Measurements from ENCODE around the gene FOXD4L4. TPM values are rescaled to one million over a fixed set of nuclear protein-coding genes. Genes with fewer than 3 reads are reported as not detected.
A peak's percentile ranks its signal among the peaks of the same experiment; 100 is the strongest.
"Not testable (repeated sequence)": the region's sequence is repeated elsewhere in the genome, so short reads cannot be mapped to it uniquely, and the experiment has no call there.

Gene FOXD4L4
- total RNA-seq (2022) (1.5 and 1.8 TPM in 2 replicates), Bru-seq, nascent RNA (percentile 51 among the genes with signal in this experiment), BruChase-seq, experiment 1, labeled RNA remaining after a 6-hour chase (percentile 48 among the genes with signal in this experiment), BruChase-seq, experiment 2, labeled RNA remaining after a 2-hour chase (percentile 38 among the genes with signal in this experiment)
- long read RNA-seq = 0 reads

DNA sequence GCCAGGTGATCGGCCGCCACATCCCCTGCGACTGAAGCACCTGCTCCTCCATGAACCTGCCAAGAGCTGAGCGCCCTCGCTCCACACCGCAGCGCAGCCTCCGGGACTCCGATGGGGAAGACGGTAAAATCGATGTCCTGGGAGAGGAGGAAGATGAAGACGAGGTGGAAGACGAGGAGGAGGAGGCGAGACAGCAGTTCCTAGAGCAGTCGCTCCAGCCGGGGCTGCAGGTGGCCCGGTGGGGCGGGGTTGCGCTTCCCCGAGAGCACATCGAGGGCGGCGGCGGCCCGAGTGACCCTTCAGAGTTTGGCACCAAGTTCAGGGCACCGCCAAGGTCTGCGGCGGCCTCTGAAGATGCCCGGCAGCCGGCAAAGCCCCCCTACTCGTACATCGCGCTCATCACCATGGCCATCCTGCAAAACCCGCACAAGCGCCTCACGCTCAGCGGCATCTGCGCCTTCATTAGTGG is at the start of gene FOXD4L4:
Gene FOXD4L4 (plus strand): TSS at position 51 of the 469 bp plus-strand sequence. CDS start 0 bp downstream, at position 51.
- H3K9me3 Mint-ChIP-seq (ENCODE audit: low read depth, unreplicated experiment); H3K4me1 Mint-ChIP-seq (ENCODE audit: low read depth, unreplicated experiment); DNase-seq; H3K4me3 Mint-ChIP-seq (ENCODE audit: low read depth, unreplicated experiment); H3K36me3 Mint-ChIP-seq (ENCODE audit: insufficient read depth, unreplicated experiment); H3K27ac Mint-ChIP-seq (ENCODE audit: unreplicated experiment); BruUV-seq (replicated peaks); CTCF ChIA-PET; H3K27me3 Mint-ChIP-seq (ENCODE audit: unreplicated experiment); intact Hi-C loops (cut with micrococcal nuclease; ENCODE audit: unreplicated experiment): not testable (repeated sequence)

- CTCF ChIA-PET; H3K27me3 Mint-ChIP-seq (ENCODE audit: unreplicated experiment); H3K36me3 Mint-ChIP-seq (ENCODE audit: insufficient read depth, unreplicated experiment); DNase-seq; H3K27ac Mint-ChIP-seq (ENCODE audit: unreplicated experiment); H3K4me3 Mint-ChIP-seq (ENCODE audit: low read depth, unreplicated experiment); H3K4me1 Mint-ChIP-seq (ENCODE audit: low read depth, unreplicated experiment); H3K9me3 Mint-ChIP-seq (ENCODE audit: low read depth, unreplicated experiment); intact Hi-C loops (cut with micrococcal nuclease; ENCODE audit: unreplicated experiment); BruUV-seq (replicated peaks): not testable (repeated sequence)
Measured at GRCh38 chr9:65703550-65703949, 33.4 kb upstream of the FOXD4L4 start.

DNA sequence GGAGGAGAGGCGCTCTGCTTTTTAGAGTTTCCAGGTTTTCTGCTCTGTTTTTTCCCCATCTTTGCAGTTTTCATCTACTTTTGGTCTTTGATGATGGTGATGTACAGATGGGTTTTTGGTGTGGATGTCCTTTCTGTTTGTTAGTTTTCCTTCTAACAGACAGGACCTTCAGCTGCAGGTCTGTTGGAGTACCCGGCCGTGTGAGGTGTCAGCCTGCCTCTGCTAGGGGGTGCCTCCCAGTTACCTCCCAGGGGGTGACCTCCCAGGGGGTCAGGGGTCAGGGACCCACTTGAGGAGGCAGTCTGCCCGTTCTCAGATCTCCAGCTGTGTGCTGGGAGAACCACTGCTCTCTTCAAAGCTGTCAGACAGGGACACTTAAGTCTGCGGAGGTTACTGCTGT is 22.5 kb upstream of the FOXD4L4 start:
- H3K27me3 Mint-ChIP-seq (ENCODE audit: unreplicated experiment); H3K4me1 Mint-ChIP-seq (ENCODE audit: low read depth, unreplicated experiment); DNase-seq; intact Hi-C loops (cut with micrococcal nuclease; ENCODE audit: unreplicated experiment); H3K4me3 Mint-ChIP-seq (ENCODE audit: low read depth, unreplicated experiment); H3K36me3 Mint-ChIP-seq (ENCODE audit: insufficient read depth, unreplicated experiment); H3K27ac Mint-ChIP-seq (ENCODE audit: unreplicated experiment); H3K9me3 Mint-ChIP-seq (ENCODE audit: low read depth, unreplicated experiment); BruUV-seq (replicated peaks); CTCF ChIA-PET: not testable (repeated sequence)

GRCh38 chr9:65738133-65738532 is 1.2 kb downstream of the FOXD4L4 start:
- BruUV-seq (replicated peaks); H3K36me3 Mint-ChIP-seq (ENCODE audit: insufficient read depth, unreplicated experiment); intact Hi-C loops (cut with micrococcal nuclease; ENCODE audit: unreplicated experiment): not testable (repeated sequence)

More at GRCh38 chr9:65738133-65738532, 1.2 kb downstream of the FOXD4L4 start:
- H3K9me3 Mint-ChIP-seq (ENCODE audit: low read depth, unreplicated experiment); DNase-seq; H3K4me1 Mint-ChIP-seq (ENCODE audit: low read depth, unreplicated experiment); CTCF ChIA-PET; H3K27ac Mint-ChIP-seq (ENCODE audit: unreplicated experiment); H3K27me3 Mint-ChIP-seq (ENCODE audit: unreplicated experiment); H3K4me3 Mint-ChIP-seq (ENCODE audit: low read depth, unreplicated experiment): not testable (repeated sequence)

Other genes starting within 250 kb of the FOXD4L4 start
- gene ZNG1E, start 61.2 kb upstream of the FOXD4L4 start, total RNA-seq (2022) = 58.9 and 63.3 TPM in 2 replicates

Data from Calu3 (cell line).